ENCODE data around the gene SFXN5.
"Not testable (repeated sequence)": the region's sequence is repeated elsewhere in the genome, so short reads cannot be mapped to it uniquely, and the experiment has no call there.

The SFXN5 gene

DNA sequence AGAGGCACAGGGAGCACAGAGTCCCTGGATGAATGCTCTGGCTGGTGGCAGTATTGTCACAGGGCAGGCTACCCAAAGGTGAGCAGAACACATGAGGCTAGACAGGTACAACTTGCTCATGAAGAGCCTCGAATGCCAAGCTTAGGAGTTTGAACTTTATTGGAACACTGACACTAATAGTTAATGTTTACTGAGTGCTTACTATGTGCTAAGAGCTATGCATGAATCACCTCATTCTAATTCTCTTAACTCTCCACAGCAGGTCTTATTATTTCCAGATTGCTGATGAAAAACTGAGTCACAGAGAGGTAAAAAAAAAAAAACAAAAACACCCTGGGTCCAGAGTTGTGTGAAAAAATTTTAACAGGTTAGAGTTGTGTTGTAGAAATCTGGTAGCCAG is 160.3 kb downstream of the SFXN5 start:
- no peak for DNase-seq (ENCODE audit: extremely low spot score)
- TF ChIP-seq, protein P1, sequence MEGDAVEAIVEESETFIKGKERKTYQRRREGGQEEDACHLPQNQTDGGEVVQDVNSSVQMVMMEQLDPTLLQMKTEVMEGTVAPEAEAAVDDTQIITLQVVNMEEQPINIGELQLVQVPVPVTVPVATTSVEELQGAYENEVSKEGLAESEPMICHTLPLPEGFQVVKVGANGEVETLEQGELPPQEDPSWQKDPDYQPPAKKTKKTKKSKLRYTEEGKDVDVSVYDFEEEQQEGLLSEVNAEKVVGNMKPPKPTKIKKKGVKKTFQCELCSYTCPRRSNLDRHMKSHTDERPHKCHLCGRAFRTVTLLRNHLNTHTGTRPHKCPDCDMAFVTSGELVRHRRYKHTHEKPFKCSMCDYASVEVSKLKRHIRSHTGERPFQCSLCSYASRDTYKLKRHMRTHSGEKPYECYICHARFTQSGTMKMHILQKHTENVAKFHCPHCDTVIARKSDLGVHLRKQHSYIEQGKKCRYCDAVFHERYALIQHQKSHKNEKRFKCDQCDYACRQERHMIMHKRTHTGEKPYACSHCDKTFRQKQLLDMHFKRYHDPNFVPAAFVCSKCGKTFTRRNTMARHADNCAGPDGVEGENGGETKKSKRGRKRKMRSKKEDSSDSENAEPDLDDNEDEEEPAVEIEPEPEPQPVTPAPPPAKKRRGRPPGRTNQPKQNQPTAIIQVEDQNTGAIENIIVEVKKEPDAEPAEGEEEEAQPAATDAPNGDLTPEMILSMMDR (IDR thresholded peaks at IDR 0.05; ENCODE audit: control extremely low read depth, extremely low read depth, low read depth, missing control alignments): no peak
- ChIA-PET CTCF (interaction anchor here (1.0 to 1.5 kb wide), 2 partner anchors 18 to 62 kb away, joined by 3 to 5 read pairs; no protein-coding TSS in a partner anchor), POLR2A (no interaction called here)

DNA sequence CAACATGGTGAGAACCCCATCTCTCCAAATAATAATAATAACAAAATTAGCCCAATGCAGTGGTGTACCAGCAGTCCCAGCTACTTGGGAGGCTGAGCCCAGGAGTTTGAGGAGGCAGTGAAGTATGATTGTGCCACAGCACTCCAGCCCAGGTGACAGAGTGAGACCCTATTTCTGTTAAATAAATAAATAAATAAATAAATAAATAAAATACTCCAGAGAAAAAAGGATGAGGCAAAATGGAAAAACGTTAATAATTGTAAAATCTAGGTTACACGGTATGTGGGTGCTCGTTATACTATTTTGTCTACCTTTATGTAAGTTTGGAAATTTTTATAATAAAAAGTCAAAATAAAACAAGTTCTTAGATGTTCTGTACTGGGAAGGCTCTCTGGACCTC is 162.8 kb downstream of the SFXN5 start:
- TF ChIP-seq, protein P1 (IDR thresholded peaks at IDR 0.05; ENCODE audit: control extremely low read depth, extremely low read depth, low read depth, missing control alignments): no peak
- POLR2A ChIA-PET: no interaction called here
- CTCF ChIA-PET: interaction anchor here (1.0 to 1.6 kb wide), 4 partner anchors 10 to 21 kb away, joined by 3 to 6 read pairs (median 4); partner anchors contain the start of gene SPR
- no peak for DNase-seq (ENCODE audit: extremely low spot score)

DNA sequence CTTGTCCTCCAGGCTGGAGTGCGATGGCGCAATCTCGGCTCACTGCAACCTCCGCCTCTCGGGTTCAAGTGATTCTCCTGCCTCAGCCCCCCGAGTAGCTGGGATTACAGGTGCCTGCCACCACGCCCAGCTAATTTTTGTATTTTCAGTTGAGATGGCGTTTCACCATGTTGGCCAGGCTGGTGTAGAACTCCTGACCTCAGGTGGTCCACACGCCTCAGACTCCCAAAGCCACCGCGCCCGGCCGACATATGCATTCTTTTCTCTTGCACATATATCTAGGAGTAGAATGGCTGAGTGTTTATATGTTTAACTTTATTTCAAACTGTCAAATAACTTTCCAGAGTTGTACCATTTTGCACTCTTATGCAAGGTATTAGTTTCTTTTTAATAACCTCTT is 164.1 kb downstream of the SFXN5 start:
- POLR2A ChIA-PET; DNase-seq (ENCODE audit: extremely low spot score); CTCF ChIA-PET: not testable (repeated sequence)

GRCh38 chr2:72901426-72901825 is 170.1 kb downstream of the SFXN5 start:
- ChIA-PET CTCF (interaction anchor here (1.4 to 3.6 kb wide), 2 partner anchors 8 to 276 kb away, joined by 3 to 25 read pairs; no protein-coding TSS in a partner anchor), POLR2A (no interaction called here)
- no peak for DNase-seq (ENCODE audit: extremely low spot score)
- TF ChIP-seq, protein P1 (IDR thresholded peaks at IDR 0.05; ENCODE audit: control extremely low read depth, extremely low read depth, low read depth, missing control alignments): no peak

DNA sequence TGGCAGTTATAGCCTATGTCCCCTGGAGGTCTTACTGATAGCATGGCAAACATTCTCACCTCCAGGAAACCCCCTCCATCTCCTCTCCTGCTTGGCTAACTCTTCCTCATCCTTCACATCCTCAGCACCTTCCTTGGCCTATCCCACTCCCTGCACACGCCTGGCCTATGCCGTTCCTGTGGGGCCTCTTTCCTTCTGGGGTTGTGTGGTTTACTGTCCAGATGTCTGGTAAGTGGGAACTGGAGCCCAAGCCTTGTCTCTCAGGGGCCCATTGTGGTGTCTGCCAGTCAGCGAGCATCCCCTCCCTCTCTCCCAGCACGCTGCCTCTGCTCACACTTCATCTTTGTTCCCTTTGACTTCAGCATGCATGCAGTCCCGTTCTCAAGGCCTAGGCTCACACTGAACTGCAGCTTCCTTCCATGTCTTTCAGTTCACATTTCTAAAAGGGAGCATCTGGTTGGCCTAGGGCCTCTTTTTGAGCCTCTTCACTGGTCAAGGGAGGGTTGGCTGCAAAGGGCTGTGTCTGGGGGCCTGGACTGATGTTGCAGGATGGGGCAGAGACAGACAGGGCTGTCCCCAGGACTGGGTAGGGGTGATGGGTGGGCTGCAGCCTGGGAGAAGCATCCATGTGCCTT is 171.2 kb downstream of the SFXN5 start:
- CTCF ChIA-PET: interaction anchor here (1.2 to 3.6 kb wide), 3 partner anchors 7 to 277 kb away, joined by 3 to 25 read pairs (median 5); partner anchors contain the start of gene SPR
- no peak for DNase-seq (ENCODE audit: extremely low spot score)
- POLR2A ChIA-PET: no interaction called here
- TF ChIP-seq, protein P1 (IDR thresholded peaks at IDR 0.05; ENCODE audit: control extremely low read depth, extremely low read depth, low read depth, missing control alignments): no peak

DNA sequence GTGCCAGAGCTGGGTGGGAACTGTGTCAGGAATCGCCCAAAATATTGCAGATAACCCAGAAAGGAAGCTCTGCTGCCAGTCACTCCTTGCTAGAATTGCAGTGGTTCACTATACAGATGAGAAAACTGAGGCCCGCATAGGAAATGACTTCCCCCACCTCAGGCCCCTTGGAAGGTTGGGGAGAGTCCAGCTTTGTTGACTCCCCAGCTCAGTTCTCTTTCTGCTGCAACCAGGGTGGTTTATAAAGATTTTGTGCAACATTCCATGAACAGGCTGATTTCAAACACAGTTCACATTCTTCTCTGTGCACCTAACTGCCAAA is 173.0 kb downstream of the SFXN5 start:
- POLR2A ChIA-PET: no interaction called here
- CTCF ChIA-PET: interaction anchor here (0.7 to 1.7 kb wide), 6 partner anchors 10 to 75 kb away, joined by 3 to 8 read pairs (median 4); partner anchors contain the start of genes EMX1 and SPR
- no peak for DNase-seq (ENCODE audit: extremely low spot score)
- TF ChIP-seq, protein P1 (IDR thresholded peaks at IDR 0.05; ENCODE audit: control extremely low read depth, extremely low read depth, low read depth, missing control alignments): no peak

GRCh38 chr2:72897785-72898584 is 173.5 kb downstream of the SFXN5 start:
- CTCF ChIA-PET: interaction anchor here (0.7 to 9.0 kb wide), 8 partner anchors 10 to 76 kb away, joined by 3 to 150 read pairs (median 4); partner anchors contain the start of genes EMX1 and SPR
- POLR2A ChIA-PET: no interaction called here
- DNase-seq (ENCODE audit: extremely low spot score): no peak
- TF ChIP-seq, protein P1 (IDR thresholded peaks at IDR 0.05; ENCODE audit: control extremely low read depth, extremely low read depth, low read depth, missing control alignments): no peak
